HepG2 (cell line): Measurements from ENCODE around the gene RAPGEF5. TPM values are rescaled to one million over a fixed set of nuclear protein-coding genes. Genes with fewer than 3 reads are reported as not detected.

Experiments used
- ELF4 ChIP-seq: sonication (generic); formaldehyde crosslinking; IDR thresholded peaks from 2 replicates; pipeline ENCODE4 v1.5.0; 2020; ENCODE audit warnings: missing genetic modification reagents, mild to moderate bottlenecking, moderate library complexity, borderline replicate concordance
- ELK4 ChIP-seq: sonication (generic); formaldehyde crosslinking; IDR thresholded peaks from 2 replicates; pipeline ENCODE4 v1.9.0; 2021; ENCODE audit warnings: missing genetic modification reagents, borderline replicate concordance
- GZF1 ChIP-seq: sonication (generic); formaldehyde crosslinking; IDR thresholded peaks from 2 replicates; pipeline ENCODE4 v1.5.1; 2020; ENCODE audit warnings: mild to moderate bottlenecking, missing genetic modification reagents
- TAF1 ChIP-seq: sonication (generic); formaldehyde crosslinking; IDR thresholded peaks from 2 replicates; pipeline ENCODE4 v1.4.0; 2020; ENCODE audit warnings: missing genetic modification reagents
- THAP9 ChIP-seq: sonication (generic); formaldehyde crosslinking; IDR thresholded peaks from 2 replicates; pipeline ENCODE4; 2020; ENCODE audit warnings: missing genetic modification reagents, mild to moderate bottlenecking, borderline replicate concordance
- USF2 ChIP-seq, 2 experiments: sonication (generic) in 1 of 2; formaldehyde crosslinking in 1 of 2; IDR thresholded peaks; 2 replicates each; pipeline versions ENCODE4 v1.5.1 to v1.6.1; 2011 to 2020; ENCODE audit warnings: borderline replicate concordance in 1 of 2, low read depth in 1 of 2, low read length in 1 of 2, mild to moderate bottlenecking in 1 of 2, missing genetic modification reagents in 1 of 2, moderate library complexity in 1 of 2
- ZKSCAN8 ChIP-seq: IDR thresholded peaks from 2 replicates; pipeline ENCODE4 v1.6.1; 2016; ENCODE audit warnings: borderline replicate concordance, missing genetic modification reagents, missing compliant biosample characterization
- polyA plus RNA-seq, 8 experiments: library from polyadenylated mRNA; depleted of rRNA in 3 of 8; stranded (reverse) in 7 of 8; unstranded in 1 of 8; fragments of >200 nt; fragmentation: Illumina TruSeq in 4 of 8; extraction: Trizol in 4 of 8; gene quantifications; 2 replicates each; pipeline versions ENCODE4 v1.2.1 to v1.2.3, GENCODE V29; 2011 to 2016; ENCODE audit warnings: low read depth in 4 of 8, missing spikeins in 1 of 8, mixed read lengths in 1 of 8; ENCODE audit not compliant: insufficient read depth in 1 of 8
- total RNA-seq, 5 experiments: library from RNA; depleted of rRNA; stranded (reverse); fragments of >200 nt; fragmentation: Illumina TruSeq; extraction: Trizol; gene quantifications; 2 replicates each; pipeline ENCODE4 v1.2.3, GENCODE V29; 2016; ENCODE audit warnings: low read depth in 1 of 5
- TF ChIP-seq, protein P1 (sequence below): IDR thresholded peaks from 2 replicates; pipeline ENCODE4 v1.6.1; 2012; ENCODE audit warnings: low read depth, low read length, improper control_type of control experiment
- TF ChIP-seq, protein P2 (sequence below): sonication (generic); formaldehyde crosslinking; IDR thresholded peaks from 2 replicates; pipeline ENCODE4 v1.8.0; 2022; ENCODE audit warnings: missing genetic modification reagents, low read depth, mild to moderate bottlenecking, borderline replicate concordance
- TF ChIP-seq, protein P3 (sequence below): sonication (generic); formaldehyde crosslinking; IDR thresholded peaks from 2 replicates; pipeline ENCODE4 v1.4.0; 2020; ENCODE audit warnings: missing genetic modification reagents
- TF ChIP-seq, protein P4 (sequence below): sonication (generic); formaldehyde crosslinking; IDR thresholded peaks from 2 replicates; pipeline ENCODE4 v1.4.0; 2020; ENCODE audit warnings: mild to moderate bottlenecking, missing genetic modification reagents

The RAPGEF5 gene
- total and polyA plus RNA-seq, 2 of the 13 experiments (the other 11 are each of a cell fraction or from before 2014, with no cell fraction given) = 17.1 to 23.4 TPM

GRCh38 chr7:22109761-22110160 lies 247.2 kb downstream of the RAPGEF5 start (continued):
- TF ChIP-seq, protein P1, sequence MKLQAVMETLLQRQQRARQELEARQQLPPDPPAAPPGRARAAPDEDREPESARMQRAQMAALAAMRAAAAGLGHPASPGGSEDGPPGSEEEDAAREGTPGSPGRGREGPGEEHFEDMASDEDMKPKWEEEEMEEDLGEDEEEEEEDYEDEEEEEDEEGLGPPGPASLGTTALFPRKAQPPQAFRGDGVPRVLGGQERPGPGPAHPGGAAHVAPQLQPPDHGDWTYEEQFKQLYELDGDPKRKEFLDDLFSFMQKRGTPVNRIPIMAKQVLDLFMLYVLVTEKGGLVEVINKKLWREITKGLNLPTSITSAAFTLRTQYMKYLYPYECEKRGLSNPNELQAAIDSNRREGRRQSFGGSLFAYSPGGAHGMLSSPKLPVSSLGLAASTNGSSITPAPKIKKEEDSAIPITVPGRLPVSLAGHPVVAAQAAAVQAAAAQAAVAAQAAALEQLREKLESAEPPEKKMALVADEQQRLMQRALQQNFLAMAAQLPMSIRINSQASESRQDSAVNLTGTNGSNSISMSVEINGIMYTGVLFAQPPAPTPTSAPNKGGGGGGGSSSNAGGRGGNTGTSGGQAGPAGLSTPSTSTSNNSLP = no peak
- TF ChIP-seq THAP9 (CRISPR knock-in tag) (0 out of 2 replicates have a peak, but pooled peaks have one; percentile 17), USF2 (IDR thresholded peaks at IDR 0.05; ENCODE audit: low read depth, low read length) (no peak), USF2 (CRISPR knock-in tag; IDR thresholded peaks at IDR 0.05; ENCODE audit: borderline replicate concordance) (0 out of 2 replicates have a peak, but pooled peaks have one; percentile 26), ELK4 (CRISPR knock-in tag) (no peak), ELF4 (CRISPR knock-in tag) (no peak), GZF1 (CRISPR knock-in tag) (no peak), TAF1 (CRISPR knock-in tag) (0 out of 2 replicates have a peak, but pooled peaks have one; percentile 21), ZKSCAN8 (CRISPR knock-in tag) (no peak)
- TF ChIP-seq, protein P2, sequence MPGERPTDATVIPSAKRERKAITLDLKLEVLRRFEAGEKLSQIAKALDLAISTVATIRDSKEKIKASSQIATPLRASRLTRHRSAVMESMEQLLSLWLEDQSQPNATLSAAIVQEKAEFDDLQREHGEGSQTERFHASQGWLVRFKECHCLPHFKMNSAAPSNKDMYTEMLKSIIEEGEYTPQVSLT = no peak
- TF ChIP-seq, protein P3, sequence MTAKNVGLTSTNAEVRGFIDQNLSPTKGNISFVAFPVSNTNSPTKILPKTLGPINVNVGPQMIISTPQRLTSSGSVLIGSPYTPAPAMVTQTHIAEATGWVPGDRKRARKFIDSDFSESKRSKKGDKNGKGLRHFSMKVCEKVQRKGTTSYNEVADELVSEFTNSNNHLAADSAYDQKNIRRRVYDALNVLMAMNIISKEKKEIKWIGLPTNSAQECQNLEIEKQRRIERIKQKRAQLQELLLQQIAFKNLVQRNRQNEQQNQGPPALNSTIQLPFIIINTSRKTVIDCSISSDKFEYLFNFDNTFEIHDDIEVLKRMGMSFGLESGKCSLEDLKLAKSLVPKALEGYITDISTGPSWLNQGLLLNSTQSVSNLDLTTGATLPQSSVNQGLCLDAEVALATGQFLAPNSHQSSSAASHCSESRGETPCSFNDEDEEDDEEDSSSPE (CRISPR knock-in tag) = no peak
- TF ChIP-seq, protein P4, sequence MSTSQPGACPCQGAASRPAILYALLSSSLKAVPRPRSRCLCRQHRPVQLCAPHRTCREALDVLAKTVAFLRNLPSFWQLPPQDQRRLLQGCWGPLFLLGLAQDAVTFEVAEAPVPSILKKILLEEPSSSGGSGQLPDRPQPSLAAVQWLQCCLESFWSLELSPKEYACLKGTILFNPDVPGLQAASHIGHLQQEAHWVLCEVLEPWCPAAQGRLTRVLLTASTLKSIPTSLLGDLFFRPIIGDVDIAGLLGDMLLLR = no peak
